GM18498 (cell line): ENCODE data around the gene LLCFC1.

Source experiments
- ATAC-seq: cut with Tn5 transposase; IDR thresholded peaks from one replicate; pipeline ENCODE4 v1.9.1; 2021; ENCODE audit warnings: mild to moderate bottlenecking, moderate library complexity; ENCODE audit not compliant: unreplicated experiment

LLCFC1 gene

GRCh38 chr7:142939226-142939910 lies at the start of gene LLCFC1:
LLCFC1 (plus strand) TSS chr7:142939484; CDS start chr7:142939622, 138 bp downstream.
- no peak for ATAC-seq

- ATAC-seq = no peak
Observed at GRCh38 chr7:142889816-142890215, 49.5 kb upstream of the LLCFC1 start.

DNA sequence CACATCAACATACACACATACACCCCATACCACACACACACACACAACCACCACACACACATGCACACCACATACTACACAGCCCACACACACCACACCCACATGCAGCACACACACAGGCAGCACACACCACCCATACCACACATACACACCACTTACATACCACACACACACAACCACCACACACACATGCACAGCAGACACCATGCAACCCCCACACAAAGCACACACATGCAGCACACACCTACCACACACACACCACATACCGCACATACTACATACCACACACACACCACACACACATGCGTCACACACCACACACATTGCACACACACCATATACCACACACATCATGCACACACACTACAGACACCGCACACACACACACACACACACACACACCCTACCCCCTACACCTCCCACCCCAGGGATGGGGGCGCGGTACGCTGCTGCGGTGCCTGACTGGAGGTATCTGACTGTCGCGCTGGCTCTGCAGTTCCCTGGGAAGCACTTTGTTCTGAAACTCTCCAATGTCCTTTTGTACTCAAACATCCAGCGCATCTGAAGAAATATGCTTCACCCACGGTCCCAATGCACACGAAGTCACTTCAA lies 48.3 kb upstream of the LLCFC1 start:
- ATAC-seq = no peak

- no peak for ATAC-seq
Observed at GRCh38 chr7:142891490-142892082, 47.7 kb upstream of the LLCFC1 start.

- no peak for ATAC-seq
Observed at GRCh38 chr7:142892951-142893350, 46.3 kb upstream of the LLCFC1 start.

DNA sequence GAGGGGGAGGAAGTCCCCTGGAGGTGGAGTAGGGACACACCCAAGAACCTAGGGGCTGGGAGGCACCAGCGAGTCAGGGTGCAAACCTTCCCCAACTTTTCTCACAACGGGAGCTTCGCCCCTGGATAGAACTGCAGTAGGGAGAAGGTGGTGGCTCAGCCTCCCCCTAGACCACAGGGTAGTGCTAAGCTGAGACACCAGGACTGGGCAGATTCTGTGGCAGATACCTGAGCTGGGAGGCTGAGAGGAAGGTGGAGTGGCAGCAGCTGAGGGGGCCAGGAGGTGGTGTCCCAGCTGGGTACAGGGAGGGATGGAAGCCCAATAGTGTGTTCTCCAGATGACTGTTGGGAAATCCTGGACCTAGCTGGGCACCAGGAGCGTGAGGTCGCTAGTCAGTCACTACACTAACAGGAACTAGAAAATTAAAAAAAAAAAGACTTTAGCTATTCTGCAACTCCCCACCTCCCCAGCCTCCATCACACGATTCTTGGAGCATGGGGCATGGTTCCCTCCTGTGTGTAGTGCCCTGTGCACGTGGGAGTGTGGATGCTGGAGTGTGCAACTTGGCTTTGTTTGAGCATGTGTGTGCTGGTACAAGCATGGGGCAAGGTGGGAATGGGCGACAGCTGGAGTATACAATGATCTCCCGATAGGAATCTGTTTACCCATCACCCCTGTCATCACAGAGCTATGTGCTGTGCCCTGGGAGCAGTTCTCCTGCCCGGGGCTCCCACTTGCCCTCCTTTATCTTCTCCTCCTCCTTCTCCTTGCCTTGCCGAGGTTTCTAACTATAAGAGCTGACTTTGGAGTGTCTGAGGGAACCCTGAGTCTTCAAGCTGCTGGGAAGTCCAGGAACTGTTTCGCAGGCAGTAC lies 44.9 kb upstream of the LLCFC1 start:
- ATAC-seq = no peak

DNA sequence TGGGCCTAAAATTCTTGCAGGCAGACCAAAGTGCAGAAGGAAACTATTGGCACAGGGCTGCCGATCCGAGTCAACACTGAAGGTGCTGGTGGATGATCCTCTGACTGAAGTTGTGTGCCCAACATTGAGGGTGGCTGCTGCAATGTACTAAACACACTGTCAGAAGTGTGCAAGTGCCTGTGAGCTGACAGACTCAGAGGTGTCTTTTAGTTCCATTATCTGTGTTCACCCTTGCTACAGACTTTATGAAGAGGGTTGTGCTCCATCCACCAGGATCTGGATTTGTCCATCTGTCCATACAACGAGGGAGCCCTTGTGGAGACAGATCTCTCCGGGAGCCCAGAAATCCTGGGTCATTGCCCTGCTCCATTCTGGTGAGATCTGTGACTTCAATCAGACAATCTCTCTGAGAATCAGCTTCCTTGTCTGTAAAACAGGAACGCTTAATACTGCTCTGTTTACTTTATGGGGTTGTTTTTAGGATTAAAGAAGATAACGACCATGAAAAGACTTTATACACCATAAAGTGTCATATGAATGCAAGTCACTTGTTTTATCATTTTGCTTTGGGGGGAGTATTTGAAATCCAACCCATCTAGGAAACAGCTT lies 44.2 kb upstream of the LLCFC1 start:
- ATAC-seq = no peak

DNA sequence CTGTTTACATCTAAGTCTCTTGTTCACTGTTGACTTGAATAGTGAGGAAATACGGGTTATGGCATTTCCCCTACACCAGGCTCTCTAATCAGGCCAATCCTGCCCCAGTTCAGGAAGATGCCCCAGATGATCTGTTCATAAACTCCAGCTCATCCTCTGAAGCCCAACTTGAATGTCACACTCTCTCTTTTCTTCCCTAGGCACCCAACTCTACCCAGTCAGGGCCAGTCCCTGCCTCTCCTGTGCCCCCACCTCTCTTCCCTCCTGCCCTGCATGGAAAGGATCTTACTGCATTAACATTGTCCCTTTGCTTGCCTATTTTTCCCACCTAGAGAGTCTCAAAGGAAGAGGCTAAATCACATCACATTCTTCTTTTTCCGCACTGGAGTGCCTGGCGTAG lies 43.1 kb upstream of the LLCFC1 start:
- ATAC-seq = no peak

GRCh38 chr7:142896741-142897379 lies 42.4 kb upstream of the LLCFC1 start:
- no peak for ATAC-seq

DNA sequence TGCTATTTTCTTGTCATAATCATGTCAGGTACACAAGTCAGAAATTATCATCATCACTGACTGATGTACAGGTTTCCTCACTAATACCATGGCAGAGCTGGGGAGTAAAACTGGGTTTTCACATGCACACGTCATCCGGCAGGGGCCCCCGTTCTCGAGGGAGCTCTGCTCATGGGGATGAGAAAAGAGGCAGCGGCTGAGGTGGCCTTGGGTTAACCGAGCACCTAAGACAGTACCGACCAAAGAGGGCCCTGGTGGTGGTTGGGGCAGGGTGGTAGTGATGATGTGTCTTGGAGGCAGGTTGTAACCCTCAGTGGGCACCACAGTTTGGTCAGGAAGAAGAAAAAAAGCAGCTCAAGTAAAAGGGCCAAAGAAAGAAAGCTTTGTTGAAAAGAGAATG lies 41.6 kb upstream of the LLCFC1 start:
- no peak for ATAC-seq

DNA sequence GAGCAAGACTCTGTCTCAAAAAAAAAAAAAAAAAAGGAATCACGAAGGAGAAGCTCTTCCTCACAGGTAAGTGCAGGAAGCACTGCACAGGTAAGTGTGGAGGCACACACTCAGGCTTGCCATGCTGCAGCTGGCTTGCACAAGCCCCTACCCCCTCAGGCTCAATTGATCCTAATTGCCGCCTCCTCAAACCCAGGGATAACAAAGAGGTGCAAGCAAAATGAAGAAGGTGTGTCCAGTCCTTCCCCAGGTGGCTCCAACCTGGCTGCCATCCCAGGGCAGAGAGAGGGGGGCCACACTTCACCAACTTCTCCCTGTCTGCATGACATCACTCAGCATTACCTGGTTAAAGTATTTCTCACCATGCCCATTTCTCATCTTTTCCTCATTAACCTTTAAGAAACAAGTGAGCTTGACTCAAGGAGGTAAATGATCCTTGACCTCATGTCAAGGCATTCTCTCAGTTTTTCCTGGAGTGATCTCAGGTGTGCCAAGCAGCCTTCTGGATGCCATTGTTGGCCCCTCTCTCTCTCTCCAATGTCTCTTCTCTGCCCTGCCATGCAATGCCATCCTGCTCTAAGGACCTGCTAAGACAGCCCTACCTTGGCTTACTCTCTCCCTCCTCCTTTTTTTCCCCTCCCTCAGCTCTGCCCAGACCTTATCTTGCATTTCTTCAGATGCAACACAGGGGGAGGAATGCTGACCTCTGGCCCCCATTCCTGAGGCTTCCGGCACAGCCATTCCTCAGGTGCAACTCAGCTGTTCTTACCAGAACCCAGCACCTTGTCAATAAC lies 40.7 kb upstream of the LLCFC1 start:
- ATAC-seq = no peak

DNA sequence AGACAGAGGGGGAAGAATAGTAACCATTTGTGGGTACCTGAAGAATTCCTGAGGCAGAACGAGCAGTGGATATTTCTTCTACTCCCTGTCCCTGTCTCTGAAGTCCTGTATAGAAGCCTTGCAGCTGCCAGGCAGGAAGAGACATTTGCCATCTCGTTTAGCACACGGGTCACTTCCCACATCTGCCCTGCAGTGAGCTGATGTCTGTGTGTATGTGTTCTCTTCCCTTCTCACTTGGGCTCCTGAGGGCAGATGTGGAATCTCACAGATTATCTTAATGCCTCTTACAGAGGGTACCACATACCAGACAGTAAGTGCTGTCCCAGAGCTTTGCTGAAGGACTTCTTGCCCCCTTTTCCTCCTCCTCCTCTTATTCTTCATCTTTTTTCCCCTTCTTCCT lies 39.6 kb upstream of the LLCFC1 start:
- ATAC-seq = no peak

DNA sequence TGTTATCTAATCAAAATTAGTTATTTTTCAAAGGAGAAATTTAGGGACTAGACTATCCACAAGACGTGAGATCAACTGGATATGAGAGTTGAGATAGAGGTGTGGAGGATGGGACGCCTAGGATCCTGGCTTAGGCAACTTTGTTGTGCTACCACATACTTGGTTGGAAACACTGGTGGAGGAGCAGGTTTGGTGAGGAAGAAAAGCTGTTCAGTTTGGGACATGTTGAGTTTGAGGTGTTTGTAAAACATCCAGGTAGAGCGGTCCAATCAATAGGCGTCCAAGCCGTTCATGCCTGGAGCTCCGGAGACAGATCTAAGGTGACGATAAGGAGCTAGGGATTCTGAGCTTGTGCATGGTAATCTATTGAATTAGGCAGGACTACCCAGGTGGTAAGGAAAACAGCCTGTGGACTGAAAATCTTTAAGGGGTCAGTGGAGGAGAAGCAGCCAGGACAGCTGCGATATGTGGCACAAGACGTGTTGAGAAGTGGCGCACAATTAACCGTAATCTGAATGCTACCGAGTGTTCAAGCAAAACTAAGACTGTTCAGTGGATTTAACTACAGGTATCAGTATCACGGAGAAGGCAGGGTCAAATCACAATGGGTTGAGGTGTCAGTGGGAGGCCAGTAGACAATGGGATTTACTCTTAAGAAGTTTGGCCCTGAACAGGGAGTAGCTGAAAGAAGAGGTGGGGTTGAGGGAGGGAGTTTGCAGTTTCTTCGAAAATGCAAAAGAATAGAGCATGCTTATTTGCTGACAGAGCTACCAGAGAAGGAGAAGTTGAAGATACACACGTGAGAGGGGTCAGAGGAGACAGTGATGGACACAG lies 37.6 kb upstream of the LLCFC1 start:
- no peak for ATAC-seq

DNA sequence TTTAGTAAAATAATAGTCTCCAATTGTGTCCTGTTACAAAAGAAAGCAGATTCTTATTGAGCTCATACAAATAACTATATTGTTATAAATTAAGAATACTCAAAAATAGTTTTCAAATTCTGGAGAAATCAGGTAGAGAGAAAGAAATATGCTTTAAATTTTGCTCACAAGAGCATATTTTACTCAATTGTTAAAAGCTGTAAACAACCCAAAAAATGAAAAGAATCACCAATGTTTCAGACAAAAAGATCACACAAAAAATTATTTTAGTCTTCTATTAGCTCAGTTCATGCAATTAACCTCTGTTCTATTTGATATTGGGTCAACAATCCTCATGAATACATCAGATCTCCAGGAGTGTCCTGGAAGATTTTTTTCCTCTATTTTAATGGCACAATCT lies 35.2 kb upstream of the LLCFC1 start:
- no peak for ATAC-seq

DNA sequence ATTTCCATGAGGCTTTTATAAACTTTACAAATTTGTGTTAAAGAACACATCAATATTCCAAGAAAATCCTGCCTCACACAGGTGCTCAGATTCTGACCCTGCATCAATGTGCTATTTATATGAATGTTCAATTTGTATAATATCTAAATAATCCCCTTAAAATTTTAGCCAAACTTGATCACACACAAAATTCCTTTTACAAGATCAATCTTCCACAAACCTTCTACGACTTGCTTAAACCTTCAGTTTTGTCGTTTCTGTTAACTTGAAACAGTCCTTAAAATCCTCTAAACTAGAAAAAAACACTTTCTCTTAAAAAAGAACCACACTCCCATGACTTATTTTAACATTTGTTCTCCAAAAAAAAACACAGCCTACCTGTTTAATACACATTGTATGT lies 33.5 kb upstream of the LLCFC1 start:
- ATAC-seq = no peak

GRCh38 chr7:142906643-142907042 lies 32.6 kb upstream of the LLCFC1 start:
- no peak for ATAC-seq

DNA sequence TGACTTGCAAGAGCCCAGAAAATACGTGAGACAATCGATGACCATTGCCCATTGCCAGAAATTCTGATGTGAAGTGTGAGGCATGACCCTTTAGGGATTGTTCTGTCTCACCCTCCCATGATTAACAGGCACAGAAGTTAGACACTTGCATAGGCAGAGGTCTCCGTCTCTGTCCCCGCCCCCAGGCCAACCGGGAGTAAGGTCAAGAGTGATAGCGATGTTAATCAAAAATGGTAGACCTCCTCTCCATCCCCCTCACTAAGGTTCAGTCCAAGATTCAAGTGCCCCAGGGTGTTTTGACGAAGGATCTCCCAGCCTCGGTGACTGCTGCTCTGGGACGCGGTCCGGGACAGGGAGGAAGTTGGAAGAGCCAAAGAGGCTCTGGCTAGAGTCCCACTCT lies 31.0 kb upstream of the LLCFC1 start:
- no peak for ATAC-seq

DNA sequence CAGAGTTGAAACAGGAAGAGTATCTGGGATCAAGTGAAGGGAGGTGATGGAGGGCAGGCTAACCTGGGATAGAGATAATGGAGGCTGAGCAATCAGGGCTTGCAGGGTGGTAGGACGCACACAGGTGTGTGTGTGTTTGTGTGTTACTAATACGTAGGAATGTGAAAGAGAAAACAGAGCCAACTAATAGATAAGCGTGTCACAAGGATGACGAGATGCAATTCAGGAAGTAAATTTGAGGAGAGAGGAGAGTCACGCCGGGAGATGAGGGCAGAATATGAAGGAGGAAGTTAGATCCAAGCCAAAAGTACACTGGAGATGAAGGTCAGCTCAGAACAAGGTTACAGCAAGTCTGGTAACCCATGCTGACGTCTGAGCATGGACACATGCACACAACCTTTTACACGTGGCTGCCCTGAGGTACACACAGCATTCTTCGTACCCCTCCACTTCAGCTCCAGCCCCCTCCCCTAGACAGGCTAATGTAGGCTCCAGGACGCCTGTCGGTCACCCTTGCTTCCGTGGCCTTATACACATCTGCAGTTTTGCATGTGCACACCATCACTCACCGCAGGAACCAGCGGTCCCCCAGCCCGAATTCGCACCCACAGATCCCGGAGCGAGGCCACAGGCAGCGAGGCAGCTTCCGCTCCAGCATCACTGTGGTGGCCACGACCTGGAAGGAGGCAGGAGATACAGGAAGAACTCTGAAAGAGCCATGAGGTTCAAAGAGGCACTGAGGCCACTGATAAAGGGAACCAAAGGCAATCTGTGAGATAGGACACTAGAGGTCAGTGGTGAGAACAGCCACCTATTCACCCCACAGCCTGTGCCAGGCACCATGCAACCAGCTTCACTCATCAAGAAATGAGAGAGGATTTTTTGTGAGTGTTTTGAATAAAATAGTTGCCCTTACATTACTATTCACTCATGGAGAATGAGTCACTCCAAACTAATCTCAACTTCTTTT lies 30.1 kb upstream of the LLCFC1 start:
- no peak for ATAC-seq
